ENCODE data around the gene MAP6. TPM values are rescaled to one million over a fixed set of nuclear protein-coding genes. Genes with fewer than 3 reads are reported as not detected.

The MAP6 gene
- total RNA-seq, 4 donors from 2014 or later: 0.22 to 0.33 (median 0.25) TPM; not detected in 1

DNA sequence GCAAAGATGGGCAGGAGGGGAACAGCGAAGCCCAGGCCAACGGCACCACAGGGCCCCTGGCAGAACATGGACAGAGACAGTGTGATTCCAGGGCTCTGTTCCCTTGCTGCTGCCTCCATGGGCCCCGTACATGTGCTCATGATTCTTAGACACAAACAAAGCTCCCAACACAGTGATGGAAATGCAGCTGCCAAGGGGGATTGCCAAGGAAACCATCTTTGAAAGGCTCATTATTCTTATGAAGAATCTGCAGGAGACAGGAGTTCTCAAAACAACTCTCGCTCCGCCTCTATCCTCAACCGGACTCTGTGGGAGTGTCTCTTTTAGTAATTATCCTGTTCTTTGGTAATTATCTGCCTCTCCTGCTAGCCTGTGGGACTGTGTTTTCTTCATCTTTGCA lies 74.6 kb downstream of the MAP6 start:
- DNase-seq (no peak), ATAC-seq (no peak)
- Histone ChIP-seq H3K36me3 (no peaks in the 10 kb centered on the region), H3K9me3 (no peaks in the 10 kb centered on the region), H3K4me3 (no peak overlapping the region), H3K4me1 (no peaks in the 10 kb centered on the region), H3K27ac (no peak overlapping the region), H3K27me3 (no peaks in the 10 kb centered on the region)
- in situ Hi-C loops (cut with MboI; ENCODE audit: low sequenced_read_pairs in 4 of 4) (no loop called here), intact Hi-C loops (cut with DNase I; ENCODE audit: low total_unique reads) (no loop called here)
- TF ChIP-seq, protein P1, sequence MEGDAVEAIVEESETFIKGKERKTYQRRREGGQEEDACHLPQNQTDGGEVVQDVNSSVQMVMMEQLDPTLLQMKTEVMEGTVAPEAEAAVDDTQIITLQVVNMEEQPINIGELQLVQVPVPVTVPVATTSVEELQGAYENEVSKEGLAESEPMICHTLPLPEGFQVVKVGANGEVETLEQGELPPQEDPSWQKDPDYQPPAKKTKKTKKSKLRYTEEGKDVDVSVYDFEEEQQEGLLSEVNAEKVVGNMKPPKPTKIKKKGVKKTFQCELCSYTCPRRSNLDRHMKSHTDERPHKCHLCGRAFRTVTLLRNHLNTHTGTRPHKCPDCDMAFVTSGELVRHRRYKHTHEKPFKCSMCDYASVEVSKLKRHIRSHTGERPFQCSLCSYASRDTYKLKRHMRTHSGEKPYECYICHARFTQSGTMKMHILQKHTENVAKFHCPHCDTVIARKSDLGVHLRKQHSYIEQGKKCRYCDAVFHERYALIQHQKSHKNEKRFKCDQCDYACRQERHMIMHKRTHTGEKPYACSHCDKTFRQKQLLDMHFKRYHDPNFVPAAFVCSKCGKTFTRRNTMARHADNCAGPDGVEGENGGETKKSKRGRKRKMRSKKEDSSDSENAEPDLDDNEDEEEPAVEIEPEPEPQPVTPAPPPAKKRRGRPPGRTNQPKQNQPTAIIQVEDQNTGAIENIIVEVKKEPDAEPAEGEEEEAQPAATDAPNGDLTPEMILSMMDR (IDR thresholded peaks at IDR 0.05 in 4 of 5, conservative IDR thresholded peaks at IDR 0.05 in 1 of 5): no peak
- TF ChIP-seq POLR2A (IDR thresholded peaks at IDR 0.05): no peak

DNA sequence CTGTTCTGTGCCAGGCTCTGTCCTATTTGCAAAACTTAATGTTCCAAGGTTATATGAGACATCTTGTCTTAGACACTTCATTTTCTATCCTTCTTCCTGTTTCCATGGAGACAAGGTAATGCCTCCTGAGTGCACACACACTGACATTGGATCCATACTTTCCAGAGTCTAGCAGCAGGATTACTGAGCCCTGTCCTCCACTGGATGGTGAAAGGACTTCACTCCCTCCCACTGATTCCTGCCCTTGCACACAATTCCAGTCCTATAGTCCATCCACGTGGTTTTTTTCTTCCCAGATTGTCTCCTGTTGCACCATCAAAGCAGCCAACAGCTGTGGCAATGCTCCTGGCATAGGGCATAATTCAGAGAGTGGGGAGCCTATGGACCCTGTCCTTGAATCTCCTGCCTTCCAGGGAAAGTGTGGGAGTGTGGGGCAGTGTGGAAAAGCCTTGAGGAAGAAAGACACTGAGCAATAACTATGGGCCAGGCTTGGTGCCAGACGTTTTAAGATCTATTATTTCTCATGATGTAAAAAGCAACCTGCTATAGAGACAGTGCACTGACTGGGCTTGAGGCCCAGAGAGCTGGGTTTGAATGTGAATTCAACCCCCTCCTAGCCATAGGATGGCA lies 75.4 kb downstream of the MAP6 start:
- ATAC-seq (no peak), DNase-seq (no peak)
- in situ Hi-C loops (cut with MboI; ENCODE audit: low sequenced_read_pairs in 4 of 4): no loop called here
- H3K4me1 ChIP-seq: no peaks in the 10 kb centered on the region
- H3K4me3 ChIP-seq: no peak overlapping the region
- intact Hi-C loops (cut with DNase I; ENCODE audit: low total_unique reads): no loop called here
- TF ChIP-seq POLR2A (IDR thresholded peaks at IDR 0.05): no peak
- TF ChIP-seq, protein P1 (IDR thresholded peaks at IDR 0.05 in 4 of 5, conservative IDR thresholded peaks at IDR 0.05 in 1 of 5): no peak
- no peaks in the 10 kb centered on the region for H3K36me3 ChIP-seq
- no peaks in the 10 kb centered on the region for H3K27me3 ChIP-seq
- no peaks in the 10 kb centered on the region for H3K9me3 ChIP-seq
- H3K27ac ChIP-seq: no peak overlapping the region

DNA sequence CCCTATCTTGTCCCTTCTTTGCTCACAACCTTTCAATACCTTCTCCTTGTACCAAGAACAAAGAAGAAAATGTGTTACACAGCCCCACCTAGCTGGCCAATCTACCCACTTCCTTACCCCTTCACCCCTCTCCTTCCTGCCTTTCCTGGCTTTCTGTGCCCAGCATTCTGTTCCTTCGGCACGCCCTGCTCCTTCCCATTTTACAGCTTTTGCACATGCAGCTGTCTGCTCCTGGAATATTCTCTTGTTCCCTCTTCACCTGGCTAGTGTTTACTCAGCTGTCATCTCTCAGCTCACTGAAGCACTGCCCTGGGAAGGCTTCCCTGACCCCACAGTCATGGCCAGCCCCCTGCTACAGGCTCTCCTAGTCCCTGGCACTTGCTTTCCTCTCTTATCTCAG lies 76.1 kb downstream of the MAP6 start:
- H3K36me3 ChIP-seq: no peaks in the 10 kb centered on the region
- no peak overlapping the region for H3K27ac ChIP-seq
- H3K9me3 ChIP-seq: no peaks in the 10 kb centered on the region
- no peaks in the 10 kb centered on the region for H3K4me1 ChIP-seq
- no peaks in the 10 kb centered on the region for H3K27me3 ChIP-seq
- DNase-seq (no peak), ATAC-seq (no peak)
- intact Hi-C loops (cut with DNase I; ENCODE audit: low total_unique reads) (no loop called here), in situ Hi-C loops (cut with MboI; ENCODE audit: low sequenced_read_pairs in 4 of 4) (no loop called here)
- H3K4me3 ChIP-seq: no peak overlapping the region
- TF ChIP-seq, protein P1 (IDR thresholded peaks at IDR 0.05 in 4 of 5, conservative IDR thresholded peaks at IDR 0.05 in 1 of 5): no peak
- no peak for TF ChIP-seq POLR2A (IDR thresholded peaks at IDR 0.05)

DNA sequence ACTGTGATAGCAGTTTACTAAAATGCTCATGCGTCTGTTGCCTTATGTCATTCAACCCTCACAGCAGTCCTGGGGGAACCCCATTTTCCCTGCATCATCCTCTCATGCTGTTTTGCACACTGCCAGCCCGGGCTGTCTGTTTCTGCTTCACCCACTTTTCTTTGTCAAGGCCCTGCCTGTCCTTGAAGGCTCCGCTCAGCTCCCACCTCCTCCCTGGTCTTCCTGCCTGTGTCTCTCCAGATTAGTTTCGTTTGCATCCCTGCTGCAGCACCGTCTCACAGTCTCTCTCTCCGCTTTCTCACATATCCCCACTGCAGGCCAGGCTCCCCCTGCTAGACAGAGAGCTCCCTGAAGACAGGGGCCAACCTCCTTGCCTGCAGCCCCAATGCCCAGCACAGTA lies 76.9 kb downstream of the MAP6 start:
- intact Hi-C loops (cut with DNase I; ENCODE audit: low total_unique reads): no loop called here
- Histone ChIP-seq H3K36me3 (no peaks in the 10 kb centered on the region), H3K27me3 (no peaks in the 10 kb centered on the region), H3K27ac (no peak overlapping the region), H3K4me3 (no peak overlapping the region), H3K9me3 (no peaks in the 10 kb centered on the region), H3K4me1 (no peaks in the 10 kb centered on the region)
- no peak for ATAC-seq
- TF ChIP-seq, protein P1 (IDR thresholded peaks at IDR 0.05 in 4 of 5, conservative IDR thresholded peaks at IDR 0.05 in 1 of 5): no peak
- TF ChIP-seq POLR2A (IDR thresholded peaks at IDR 0.05): no peak
- in situ Hi-C loops (cut with MboI; ENCODE audit: low sequenced_read_pairs in 4 of 4): no loop called here
- DNase-seq: no peak

DNA sequence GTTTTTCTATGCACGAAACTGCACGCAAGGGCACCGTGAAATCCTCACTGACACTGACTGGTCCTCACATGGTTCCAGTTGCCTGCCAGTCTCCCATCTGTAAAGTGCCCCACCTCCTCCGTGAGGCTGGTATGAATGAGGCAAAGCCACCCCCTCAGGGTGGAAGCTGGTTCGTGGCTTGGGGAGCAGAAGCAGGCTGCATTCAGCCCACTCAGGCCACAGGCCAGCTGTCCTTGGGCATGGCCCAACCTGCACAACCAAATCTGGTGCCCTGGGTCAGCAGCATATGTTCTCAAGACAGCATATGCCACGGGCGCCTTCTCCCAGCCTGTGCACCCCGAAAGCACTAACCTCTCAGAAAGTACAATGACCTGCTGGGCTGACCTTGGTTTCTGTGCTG lies 77.5 kb downstream of the MAP6 start:
- ATAC-seq (no peak), DNase-seq (no peak)
- in situ Hi-C loops (cut with MboI; ENCODE audit: low sequenced_read_pairs in 4 of 4) (no loop called here), intact Hi-C loops (cut with DNase I; ENCODE audit: low total_unique reads) (no loop called here)
- TF ChIP-seq, protein P1 (IDR thresholded peaks at IDR 0.05 in 4 of 5, conservative IDR thresholded peaks at IDR 0.05 in 1 of 5): no peak
- no peak for TF ChIP-seq POLR2A (IDR thresholded peaks at IDR 0.05)
- H3K4me3 ChIP-seq: no peak overlapping the region
- no peaks in the 10 kb centered on the region for H3K4me1 ChIP-seq
- no peaks in the 10 kb centered on the region for H3K9me3 ChIP-seq
- H3K27me3 ChIP-seq: no peaks in the 10 kb centered on the region
- no peaks in the 10 kb centered on the region for H3K36me3 ChIP-seq
- H3K27ac ChIP-seq: no peak overlapping the region
